Uterus (tissue), 2 donors: ENCODE measurements around the gene LIPN.

ENCODE experiments used
- POLR2A ChIP-seq, 2 donors: fragments of 450-650 bp; IDR thresholded peaks; one replicate each; pipeline ENCODE4 v1.6.1; 2016; ENCODE audit warnings: antibody characterized with exemption in 2 of 2, mild to moderate bottlenecking in 1 of 2, moderate library complexity in 1 of 2
- TF ChIP-seq, protein P1 (sequence below), 4 experiments: fragments of 200-600 bp in 2 of 4; fragments of 450-650 bp in 2 of 4; sonication (generic) in 2 of 4; IDR thresholded peaks; one replicate each; pipeline ENCODE4 v1.5.1; 2016 to 2019; ENCODE audit warnings: antibody characterized with exemption in 4 of 4, mild to moderate bottlenecking in 2 of 4, moderate library complexity in 1 of 4

- TF ChIP-seq, protein P1, sequence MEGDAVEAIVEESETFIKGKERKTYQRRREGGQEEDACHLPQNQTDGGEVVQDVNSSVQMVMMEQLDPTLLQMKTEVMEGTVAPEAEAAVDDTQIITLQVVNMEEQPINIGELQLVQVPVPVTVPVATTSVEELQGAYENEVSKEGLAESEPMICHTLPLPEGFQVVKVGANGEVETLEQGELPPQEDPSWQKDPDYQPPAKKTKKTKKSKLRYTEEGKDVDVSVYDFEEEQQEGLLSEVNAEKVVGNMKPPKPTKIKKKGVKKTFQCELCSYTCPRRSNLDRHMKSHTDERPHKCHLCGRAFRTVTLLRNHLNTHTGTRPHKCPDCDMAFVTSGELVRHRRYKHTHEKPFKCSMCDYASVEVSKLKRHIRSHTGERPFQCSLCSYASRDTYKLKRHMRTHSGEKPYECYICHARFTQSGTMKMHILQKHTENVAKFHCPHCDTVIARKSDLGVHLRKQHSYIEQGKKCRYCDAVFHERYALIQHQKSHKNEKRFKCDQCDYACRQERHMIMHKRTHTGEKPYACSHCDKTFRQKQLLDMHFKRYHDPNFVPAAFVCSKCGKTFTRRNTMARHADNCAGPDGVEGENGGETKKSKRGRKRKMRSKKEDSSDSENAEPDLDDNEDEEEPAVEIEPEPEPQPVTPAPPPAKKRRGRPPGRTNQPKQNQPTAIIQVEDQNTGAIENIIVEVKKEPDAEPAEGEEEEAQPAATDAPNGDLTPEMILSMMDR (IDR thresholded peaks at IDR 0.05): no peak
- no peak for TF ChIP-seq POLR2A (IDR thresholded peaks at IDR 0.05)
Observed at GRCh38 chr10:88804083-88804812, 44.4 kb downstream of the LIPN start.
